ENCODE results near the gene HSDL2.
A peak's percentile ranks its signal among the peaks of the same experiment; 100 is the strongest.

GRCh38 chr9:112348257-112349007, 31.5 kb upstream of the HSDL2 start:
- no peak for TF ChIP-seq CTCF (IDR thresholded peaks at IDR 0.05)
- peak in 1 of 2 donors; percentile 28 for TF ChIP-seq POLR2A (IDR thresholded peaks at IDR 0.05)
